HL-60 (cell line): ENCODE results near the gene CDK15.

Experiments used
- CTCF ChIP-seq: IDR thresholded peaks from one replicate; pipeline ENCODE4 v1.5.1; 2011; ENCODE audit warnings: low read length, control low read depth, inconsistent platforms; ENCODE audit not compliant: insufficient read depth
- POLR2AphosphoS5 ChIP-seq: IDR thresholded peaks from 2 replicates; pipeline ENCODE4 v1.6.1; 2012; ENCODE audit warnings: low read depth
- REST ChIP-seq: IDR thresholded peaks from 2 replicates; pipeline ENCODE4 v1.6.1; 2012; ENCODE audit warnings: low read depth; ENCODE audit not compliant: insufficient replicate concordance

- TF ChIP-seq CTCF (no peak), POLR2AphosphoS5 (no peak), REST (no peak)
Observed at GRCh38 chr2:201828220-201828619, 21.9 kb downstream of the CDK15 start.
